Heart left ventricle (tissue), 13 donors: ENCODE measurements around the gene MEGF8.

Experiments
- POLR2A ChIP-seq, 2 donors: fragments of 450-650 bp; IDR thresholded peaks; one replicate each; pipeline ENCODE4 v1.6.1; 2017; ENCODE audit warnings: antibody characterized with exemption in 2 of 2, mild to moderate bottlenecking in 2 of 2, moderate library complexity in 2 of 2
- TF ChIP-seq, protein P1 (sequence below), 12 donors: fragments of 200-600 bp; sonication (generic) in 4 of 12; IDR thresholded peaks; one replicate each; pipeline versions ENCODE4 v1.5.0 to v1.8.0; 2018 to 2022; ENCODE audit warnings: antibody characterized with exemption in 12 of 12, mild to moderate bottlenecking in 5 of 12
- donor health status: ischemic (EF 13 %, LVEDD 7.1; RV severe dilation, severe dysfunction).
- donor health status: DM: no; HTN: yes; CAD: no.
- donor health status: DM: no; HTN: no; CAD: no.
- donor health status: ischemic (EF 25% LVEDD 6.9; RV normal size, moderate dysfunction).
- donor health status: ischemic (EF 25% LVEDD 5.7; RV mildly dilated, moderate dysfunction).
- donor health status: ischemic (EF 35%, LVEDD 5.7; RV mildly dilated, moderate dysfunction).
- donor health status: nonischemic (EF 11% LVEDD 7.7; RV severe dilation, severe dysfunction).
- donor health status: DM: yes; HTN: yes; CAD: no.
- donor health status: PGD.
- donor health status: ischemic (EF 29% LVEDD 5.4; RV normal size, mild dysfunction).
- donor health status: nonischemic (EF 23%, LVEDD 6.1; RV moderate dilation, normal function).

DNA sequence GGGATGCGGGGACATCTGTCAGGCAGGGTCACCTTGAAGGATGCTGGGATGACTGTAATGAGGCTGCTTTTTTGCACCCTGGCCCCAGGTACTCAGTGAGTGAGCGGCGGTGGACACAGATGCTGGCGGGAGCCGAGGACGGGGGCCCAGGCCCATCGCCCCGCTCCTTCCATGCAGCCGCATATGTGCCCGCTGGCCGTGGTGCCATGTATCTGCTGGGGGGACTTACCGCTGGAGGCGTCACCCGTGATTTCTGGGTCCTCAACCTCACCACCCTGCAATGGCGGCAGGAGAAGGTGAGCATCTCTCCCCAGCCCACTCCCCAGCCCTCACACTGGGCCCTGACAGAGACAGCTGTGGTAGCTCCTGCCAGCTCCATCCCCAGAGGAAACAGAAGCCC, 31.3 kb downstream of the MEGF8 start:
- TF ChIP-seq, protein P1, sequence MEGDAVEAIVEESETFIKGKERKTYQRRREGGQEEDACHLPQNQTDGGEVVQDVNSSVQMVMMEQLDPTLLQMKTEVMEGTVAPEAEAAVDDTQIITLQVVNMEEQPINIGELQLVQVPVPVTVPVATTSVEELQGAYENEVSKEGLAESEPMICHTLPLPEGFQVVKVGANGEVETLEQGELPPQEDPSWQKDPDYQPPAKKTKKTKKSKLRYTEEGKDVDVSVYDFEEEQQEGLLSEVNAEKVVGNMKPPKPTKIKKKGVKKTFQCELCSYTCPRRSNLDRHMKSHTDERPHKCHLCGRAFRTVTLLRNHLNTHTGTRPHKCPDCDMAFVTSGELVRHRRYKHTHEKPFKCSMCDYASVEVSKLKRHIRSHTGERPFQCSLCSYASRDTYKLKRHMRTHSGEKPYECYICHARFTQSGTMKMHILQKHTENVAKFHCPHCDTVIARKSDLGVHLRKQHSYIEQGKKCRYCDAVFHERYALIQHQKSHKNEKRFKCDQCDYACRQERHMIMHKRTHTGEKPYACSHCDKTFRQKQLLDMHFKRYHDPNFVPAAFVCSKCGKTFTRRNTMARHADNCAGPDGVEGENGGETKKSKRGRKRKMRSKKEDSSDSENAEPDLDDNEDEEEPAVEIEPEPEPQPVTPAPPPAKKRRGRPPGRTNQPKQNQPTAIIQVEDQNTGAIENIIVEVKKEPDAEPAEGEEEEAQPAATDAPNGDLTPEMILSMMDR (IDR thresholded peaks at IDR 0.05) = no peak
- TF ChIP-seq POLR2A (IDR thresholded peaks at IDR 0.05) = no peak
